ENCODE results near the gene YWHAH.

Gene YWHAH

GRCh38 chr22:31906569-31906968, 37.8 kb upstream of the YWHAH start:
- Histone ChIP-seq H3K27ac (ENCODE audit: low read depth, low read length, severe bottlenecking) (no peak overlapping the region), H3K4me1 (ENCODE audit: control insufficient read depth, insufficient read depth, low read length, poor library complexity, severe bottlenecking) (peaks cover 2% of the 10 kb centered on the region), H3K4me3 (ENCODE audit: extremely low read depth, insufficient read depth, low read length, poor library complexity, severe bottlenecking) (no peak overlapping the region), H3K36me3 (ENCODE audit: control insufficient read depth, insufficient read depth, low read length) (peaks cover 22% of the 10 kb centered on the region), H3K9me3 (ENCODE audit: control insufficient read depth, low read length) (no peaks in the 10 kb centered on the region)
- 80 to 91% methylated on average over 1 to 3 of the region's 5 CpGs for WGBS, 2 experiments (ENCODE audit: insufficient coverage in 2 of 2)

DNA sequence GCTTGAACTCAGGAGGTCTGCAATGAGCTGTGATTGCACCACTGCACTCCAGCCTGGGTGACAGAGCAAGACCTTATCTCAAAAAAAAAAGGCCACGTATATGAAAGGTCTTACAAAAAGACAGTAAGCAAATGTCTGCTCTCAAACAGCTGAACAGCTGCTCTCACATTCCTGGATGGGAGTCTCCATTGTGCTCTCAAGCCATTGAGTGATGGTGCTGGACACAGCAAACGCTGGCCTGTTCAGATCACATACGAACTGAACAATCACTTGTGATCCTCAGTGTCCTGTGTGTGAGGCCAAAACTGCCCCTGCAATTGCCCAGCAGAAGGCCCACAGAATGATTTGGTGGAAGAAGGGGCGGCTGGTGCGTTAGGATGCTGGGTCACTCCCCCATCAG, 34.4 kb upstream of the YWHAH start:
- 96 to 100% methylated on average over 5 of the region's 5 CpGs for WGBS, 2 experiments (ENCODE audit: insufficient coverage in 2 of 2)
- no peaks in the 10 kb centered on the region for H3K9me3 ChIP-seq (ENCODE audit: control insufficient read depth, low read length)
- peaks cover 19% of the 10 kb centered on the region for H3K36me3 ChIP-seq (ENCODE audit: control insufficient read depth, insufficient read depth, low read length)
- H3K4me3 ChIP-seq (ENCODE audit: extremely low read depth, insufficient read depth, low read length, poor library complexity, severe bottlenecking), result no peak overlapping the region
- H3K4me1 ChIP-seq (ENCODE audit: control insufficient read depth, insufficient read depth, low read length, poor library complexity, severe bottlenecking), result peaks cover 12% of the 10 kb centered on the region
- H3K27ac ChIP-seq (ENCODE audit: low read depth, low read length, severe bottlenecking), result no peak overlapping the region

- Histone ChIP-seq H3K27ac (ENCODE audit: low read depth, low read length, severe bottlenecking) (no peak overlapping the region), H3K36me3 (ENCODE audit: control insufficient read depth, insufficient read depth, low read length) (peaks cover 9% of the 10 kb centered on the region), H3K4me1 (ENCODE audit: control insufficient read depth, insufficient read depth, low read length, poor library complexity, severe bottlenecking) (peaks cover 12% of the 10 kb centered on the region), H3K9me3 (ENCODE audit: control insufficient read depth, low read length) (no peaks in the 10 kb centered on the region), H3K4me3 (ENCODE audit: extremely low read depth, insufficient read depth, low read length, poor library complexity, severe bottlenecking) (no peak overlapping the region)
- 92 to 95% methylated on average over 6 to 7 of the region's 7 CpGs for whole genome bisulfite sequencing, 2 experiments (ENCODE audit: insufficient coverage in 2 of 2)
Measured at GRCh38 chr22:31911565-31912406, 32.5 kb upstream of the YWHAH start.

DNA sequence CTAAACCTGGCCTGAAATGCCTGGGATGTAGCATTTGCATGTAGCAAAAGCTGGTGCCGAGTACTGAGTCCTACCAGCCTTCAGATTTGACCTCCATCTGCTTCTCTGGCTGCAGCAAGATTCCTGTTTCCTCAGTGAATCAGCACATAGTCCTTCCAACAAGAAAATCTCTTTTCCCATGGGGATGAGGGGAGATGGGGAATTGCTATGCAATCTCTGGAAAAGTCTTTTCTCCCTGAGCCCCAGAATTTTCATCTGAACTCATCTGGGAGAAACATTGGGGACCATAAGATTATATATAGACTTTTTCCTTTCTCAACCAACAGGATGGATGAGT, 32.0 kb upstream of the YWHAH start:
- H3K9me3 ChIP-seq (ENCODE audit: control insufficient read depth, low read length), result no peaks in the 10 kb centered on the region
- H3K36me3 ChIP-seq (ENCODE audit: control insufficient read depth, insufficient read depth, low read length), result peaks cover 4% of the 10 kb centered on the region
- 90 to 100% methylated on average over 1 of the region's 1 CpG for WGBS, 2 experiments (ENCODE audit: insufficient coverage in 2 of 2)
- H3K27ac ChIP-seq (ENCODE audit: low read depth, low read length, severe bottlenecking), result no peak overlapping the region
- peaks cover 12% of the 10 kb centered on the region for H3K4me1 ChIP-seq (ENCODE audit: control insufficient read depth, insufficient read depth, low read length, poor library complexity, severe bottlenecking)
- H3K4me3 ChIP-seq (ENCODE audit: extremely low read depth, insufficient read depth, low read length, poor library complexity, severe bottlenecking), result no peak overlapping the region

- no peaks in the 10 kb centered on the region for H3K36me3 ChIP-seq (ENCODE audit: control insufficient read depth, insufficient read depth, low read length)
- peaks cover 12% of the 10 kb centered on the region for H3K4me1 ChIP-seq (ENCODE audit: control insufficient read depth, insufficient read depth, low read length, poor library complexity, severe bottlenecking)
- H3K4me3 ChIP-seq (ENCODE audit: extremely low read depth, insufficient read depth, low read length, poor library complexity, severe bottlenecking), result no peak overlapping the region
- 95 to 98% methylated on average over 10 of the region's 10 CpGs for WGBS, 2 experiments (ENCODE audit: insufficient coverage in 2 of 2)
- H3K27ac ChIP-seq (ENCODE audit: low read depth, low read length, severe bottlenecking), result no peak overlapping the region
- no peaks in the 10 kb centered on the region for H3K9me3 ChIP-seq (ENCODE audit: control insufficient read depth, low read length)
Measured at GRCh38 chr22:31915586-31915985, 28.7 kb upstream of the YWHAH start.

DNA sequence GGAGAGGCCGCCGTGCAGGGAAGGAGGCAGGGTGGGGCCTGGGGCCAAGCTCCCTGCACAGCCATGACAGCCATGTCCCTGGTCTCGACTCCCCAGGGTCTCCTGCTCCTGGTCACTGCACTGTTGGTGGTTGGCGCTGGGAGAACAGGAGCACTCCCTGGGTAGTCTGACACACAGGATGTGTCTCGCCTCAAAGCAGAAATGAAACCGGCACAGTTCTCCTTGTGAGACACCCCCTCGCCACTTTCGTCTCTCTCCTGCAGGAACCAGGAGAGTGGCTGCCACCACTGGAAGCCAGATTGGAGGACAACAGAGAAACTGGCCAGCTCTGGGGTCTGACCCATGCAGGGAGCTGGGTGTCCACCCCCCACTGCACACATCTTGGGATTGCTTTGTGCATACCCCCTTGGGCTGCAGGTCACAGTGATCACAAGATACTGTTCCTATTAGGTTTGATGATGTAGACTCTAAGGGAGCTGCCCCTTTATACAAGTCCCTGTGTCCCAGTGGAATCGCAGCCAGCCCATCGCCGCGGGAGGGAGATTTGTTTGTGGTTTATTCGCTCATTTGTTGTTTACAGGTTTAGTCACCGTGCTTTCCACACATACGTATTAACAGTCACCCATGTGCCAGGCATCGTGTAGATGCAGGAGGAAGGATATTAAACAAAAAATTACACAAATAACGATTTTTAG, 27.0 kb upstream of the YWHAH start:
- 82 to 92% methylated on average over 8 to 9 of the region's 17 CpGs for WGBS, 2 experiments (ENCODE audit: insufficient coverage in 2 of 2)
- Histone ChIP-seq H3K4me1 (ENCODE audit: control insufficient read depth, insufficient read depth, low read length, poor library complexity, severe bottlenecking) (peaks cover 2% of the 10 kb centered on the region), H3K36me3 (ENCODE audit: control insufficient read depth, insufficient read depth, low read length) (no peaks in the 10 kb centered on the region), H3K27ac (ENCODE audit: low read depth, low read length, severe bottlenecking) (no peak overlapping the region), H3K9me3 (ENCODE audit: control insufficient read depth, low read length) (no peaks in the 10 kb centered on the region), H3K4me3 (ENCODE audit: extremely low read depth, insufficient read depth, low read length, poor library complexity, severe bottlenecking) (no peak overlapping the region)

GRCh38 chr22:31919730-31920129, 24.6 kb upstream of the YWHAH start:
- Histone ChIP-seq H3K36me3 (ENCODE audit: control insufficient read depth, insufficient read depth, low read length) (no peaks in the 10 kb centered on the region), H3K27ac (ENCODE audit: low read depth, low read length, severe bottlenecking) (no peak overlapping the region), H3K4me3 (ENCODE audit: extremely low read depth, insufficient read depth, low read length, poor library complexity, severe bottlenecking) (no peak overlapping the region), H3K9me3 (ENCODE audit: control insufficient read depth, low read length) (no peaks in the 10 kb centered on the region), H3K4me1 (ENCODE audit: control insufficient read depth, insufficient read depth, low read length, poor library complexity, severe bottlenecking) (no peaks in the 10 kb centered on the region)
- WGBS, 2 experiments (ENCODE audit: insufficient coverage in 2 of 2), result 100% methylated on average over 1 to 2 of the region's 3 CpGs

DNA sequence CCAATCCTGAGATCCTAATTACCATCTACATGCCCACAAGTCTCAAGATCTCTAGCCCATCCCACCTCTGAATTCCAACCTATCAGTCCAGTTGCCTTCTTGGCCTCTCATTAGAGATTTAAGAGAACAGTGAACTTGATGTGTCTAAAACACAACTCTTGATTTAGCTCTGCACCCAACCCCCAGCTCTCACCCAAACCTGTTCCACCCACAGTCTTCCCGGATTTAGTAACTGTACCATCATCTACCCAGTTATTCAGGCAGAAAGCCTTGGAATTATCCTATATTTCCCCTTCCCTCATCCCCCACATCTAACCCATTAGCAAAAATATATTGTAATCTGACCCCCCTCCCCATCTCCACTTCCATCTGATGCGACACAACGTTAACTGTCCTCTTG, 24.0 kb upstream of the YWHAH start:
- WGBS, 2 experiments (ENCODE audit: insufficient coverage in 2 of 2), result 95 to 97% methylated on average over 3 of the region's 3 CpGs

GRCh38 chr22:31921106-31921505, 23.2 kb upstream of the YWHAH start:
- no peaks in the 10 kb centered on the region for H3K4me1 ChIP-seq (ENCODE audit: control insufficient read depth, insufficient read depth, low read length, poor library complexity, severe bottlenecking)
- no peak overlapping the region for H3K27ac ChIP-seq (ENCODE audit: low read depth, low read length, severe bottlenecking)
- H3K36me3 ChIP-seq (ENCODE audit: control insufficient read depth, insufficient read depth, low read length), result no peaks in the 10 kb centered on the region
- H3K4me3 ChIP-seq (ENCODE audit: extremely low read depth, insufficient read depth, low read length, poor library complexity, severe bottlenecking), result no peak overlapping the region
- H3K9me3 ChIP-seq (ENCODE audit: control insufficient read depth, low read length), result no peaks in the 10 kb centered on the region
- WGBS, 2 experiments (ENCODE audit: insufficient coverage in 2 of 2), result 67 to 100% methylated on average over 1 to 2 of the region's 3 CpGs

More for the DNA sequence above, 24.0 kb upstream of the YWHAH start:
- Histone ChIP-seq H3K36me3 (ENCODE audit: control insufficient read depth, insufficient read depth, low read length) (no peaks in the 10 kb centered on the region), H3K9me3 (ENCODE audit: control insufficient read depth, low read length) (no peaks in the 10 kb centered on the region), H3K4me3 (ENCODE audit: extremely low read depth, insufficient read depth, low read length, poor library complexity, severe bottlenecking) (no peak overlapping the region), H3K27ac (ENCODE audit: low read depth, low read length, severe bottlenecking) (no peak overlapping the region), H3K4me1 (ENCODE audit: control insufficient read depth, insufficient read depth, low read length, poor library complexity, severe bottlenecking) (no peaks in the 10 kb centered on the region)

DNA sequence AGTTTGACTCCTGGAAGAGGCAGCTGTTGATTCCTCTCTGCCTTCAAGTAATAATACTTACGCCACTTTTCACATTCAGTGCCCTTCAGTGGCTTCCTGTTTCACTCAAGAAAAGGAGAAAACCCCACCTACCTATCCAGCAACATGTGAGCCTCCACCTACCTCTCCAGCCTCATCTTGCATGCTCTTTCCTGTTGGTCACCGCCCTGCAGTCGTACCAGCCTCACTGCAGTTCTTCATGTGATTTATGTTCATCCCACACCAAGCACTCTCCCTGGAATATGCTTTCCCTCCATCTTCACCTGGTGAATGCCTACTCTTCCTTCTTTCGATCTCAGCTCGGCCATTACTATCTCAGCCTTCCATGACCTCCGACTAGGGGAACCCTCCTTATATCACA, 21.8 kb upstream of the YWHAH start:
- no peaks in the 10 kb centered on the region for H3K4me1 ChIP-seq (ENCODE audit: control insufficient read depth, insufficient read depth, low read length, poor library complexity, severe bottlenecking)
- no peaks in the 10 kb centered on the region for H3K36me3 ChIP-seq (ENCODE audit: control insufficient read depth, insufficient read depth, low read length)
- H3K4me3 ChIP-seq (ENCODE audit: extremely low read depth, insufficient read depth, low read length, poor library complexity, severe bottlenecking), result no peak overlapping the region
- no peaks in the 10 kb centered on the region for H3K9me3 ChIP-seq (ENCODE audit: control insufficient read depth, low read length)
- 95 to 96% methylated on average over 6 of the region's 6 CpGs for WGBS, 2 experiments (ENCODE audit: insufficient coverage in 2 of 2)
- H3K27ac ChIP-seq (ENCODE audit: low read depth, low read length, severe bottlenecking), result no peak overlapping the region

DNA sequence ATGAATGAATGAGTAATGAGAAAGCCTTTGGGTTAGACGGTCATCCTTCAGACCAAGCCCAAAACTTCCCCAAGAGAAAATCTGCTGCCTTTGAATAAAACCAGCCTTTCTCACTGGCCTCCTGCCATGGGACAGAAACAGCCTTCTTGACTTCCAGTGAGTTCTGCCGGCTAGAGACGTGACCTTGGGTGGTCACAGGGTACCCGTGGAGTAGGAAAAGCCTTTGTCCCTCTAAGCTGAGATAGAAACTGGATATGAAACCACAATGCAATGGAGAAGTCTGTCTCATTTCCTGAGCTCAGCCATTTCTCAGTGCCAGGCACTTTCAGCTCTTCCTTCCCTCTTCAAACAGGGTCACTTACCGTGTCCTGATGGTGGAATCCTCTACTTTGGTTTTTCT, 21.2 kb upstream of the YWHAH start:
- no peak overlapping the region for H3K27ac ChIP-seq (ENCODE audit: low read depth, low read length, severe bottlenecking)
- 75 to 93% methylated on average over 3 to 5 of the region's 5 CpGs for WGBS, 2 experiments (ENCODE audit: insufficient coverage in 2 of 2)

More for the DNA sequence above, 21.2 kb upstream of the YWHAH start:
- Histone ChIP-seq H3K4me1 (ENCODE audit: control insufficient read depth, insufficient read depth, low read length, poor library complexity, severe bottlenecking) (no peaks in the 10 kb centered on the region), H3K9me3 (ENCODE audit: control insufficient read depth, low read length) (no peaks in the 10 kb centered on the region), H3K36me3 (ENCODE audit: control insufficient read depth, insufficient read depth, low read length) (no peaks in the 10 kb centered on the region), H3K4me3 (ENCODE audit: extremely low read depth, insufficient read depth, low read length, poor library complexity, severe bottlenecking) (no peak overlapping the region)
